Stimulated activated naive CD8-positive, alpha-beta T cell treated with anti-CD3 and anti-CD28 coated beads, Interleukin-15, amount 100 ng/mL, for 72 hours (primary cell): ENCODE data around the gene ELOVL5.
A peak's percentile ranks its signal among the peaks of the same experiment; 100 is the strongest.
"Not testable (repeated sequence)": the region's sequence is repeated elsewhere in the genome, so short reads cannot be mapped to it uniquely, and the experiment has no call there.

Experiments used
- ATAC-seq: fragments of 150-1000 bp; cut with Tn5 transposase; 2 replicates; pipeline ENCODE4 v1.10.0; 2021; ENCODE audit warnings: mild to moderate bottlenecking, moderate library complexity
- DNase-seq, 2 donors: peaks; one replicate each; pipeline ENCODE4 v3.0.0; 2021 to 2022
- H3K27ac Mint-ChIP-seq, 2 donors: one replicate each; pipeline ENCODE4 v1.8.0; 2022; ENCODE audit warnings: mild to moderate bottlenecking in 2 of 2, mixed read lengths in 2 of 2, moderate library complexity in 2 of 2
- H3K27me3 Mint-ChIP-seq: one replicate; pipeline ENCODE4 v1.8.0; 2022; ENCODE audit warnings: mixed read lengths
- H3K4me1 Mint-ChIP-seq: one replicate; pipeline ENCODE4 v1.8.0; 2022; ENCODE audit warnings: mild to moderate bottlenecking, mixed read lengths
- H3K4me3 Mint-ChIP-seq, 2 donors: one replicate each; pipeline ENCODE4 v1.8.0; 2022; ENCODE audit warnings: mild to moderate bottlenecking in 2 of 2, mixed read lengths in 2 of 2, moderate library complexity in 1 of 2
- H3K9me3 Mint-ChIP-seq, 2 donors: one replicate each; pipeline ENCODE4 v1.8.0; 2022; ENCODE audit warnings: mixed read lengths in 2 of 2

Gene ELOVL5

DNA sequence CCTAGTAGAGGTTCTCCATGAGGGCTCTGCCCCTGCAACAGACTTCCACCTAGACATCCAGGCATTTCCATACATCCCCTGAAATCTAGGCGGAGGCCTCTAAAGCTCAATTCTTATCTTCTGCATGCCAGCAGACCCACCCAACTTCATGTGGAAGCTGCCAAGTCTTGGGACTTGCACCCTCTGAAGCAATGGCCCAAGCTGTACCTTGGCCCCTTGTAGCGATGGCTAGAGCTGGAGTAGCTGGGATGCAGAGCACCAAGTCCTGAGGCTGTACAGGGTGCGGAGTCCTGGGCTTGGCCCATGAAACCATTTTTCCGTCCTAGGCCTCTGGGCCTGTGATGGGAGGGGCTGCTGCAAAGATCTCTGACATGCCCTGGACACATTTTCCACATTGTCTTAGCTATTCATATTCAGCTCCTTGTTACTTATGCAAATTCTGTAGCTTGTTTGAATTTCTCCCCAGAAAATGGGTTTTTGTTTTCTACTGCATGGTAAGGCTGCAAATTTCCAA lies 17.4 kb upstream of the ELOVL5 start:
- Mint-ChIP-seq H3K9me3 (peaks cover 0 to 12% of the 10 kb centered on the region in 2 donors), H3K27ac (no peak overlapping the region), H3K27me3 (no peaks in the 10 kb centered on the region), H3K4me1 (peaks cover 20% of the 10 kb centered on the region), H3K4me3 (no peak overlapping the region)
- ATAC-seq (no peak), DNase-seq (no peak)

DNA sequence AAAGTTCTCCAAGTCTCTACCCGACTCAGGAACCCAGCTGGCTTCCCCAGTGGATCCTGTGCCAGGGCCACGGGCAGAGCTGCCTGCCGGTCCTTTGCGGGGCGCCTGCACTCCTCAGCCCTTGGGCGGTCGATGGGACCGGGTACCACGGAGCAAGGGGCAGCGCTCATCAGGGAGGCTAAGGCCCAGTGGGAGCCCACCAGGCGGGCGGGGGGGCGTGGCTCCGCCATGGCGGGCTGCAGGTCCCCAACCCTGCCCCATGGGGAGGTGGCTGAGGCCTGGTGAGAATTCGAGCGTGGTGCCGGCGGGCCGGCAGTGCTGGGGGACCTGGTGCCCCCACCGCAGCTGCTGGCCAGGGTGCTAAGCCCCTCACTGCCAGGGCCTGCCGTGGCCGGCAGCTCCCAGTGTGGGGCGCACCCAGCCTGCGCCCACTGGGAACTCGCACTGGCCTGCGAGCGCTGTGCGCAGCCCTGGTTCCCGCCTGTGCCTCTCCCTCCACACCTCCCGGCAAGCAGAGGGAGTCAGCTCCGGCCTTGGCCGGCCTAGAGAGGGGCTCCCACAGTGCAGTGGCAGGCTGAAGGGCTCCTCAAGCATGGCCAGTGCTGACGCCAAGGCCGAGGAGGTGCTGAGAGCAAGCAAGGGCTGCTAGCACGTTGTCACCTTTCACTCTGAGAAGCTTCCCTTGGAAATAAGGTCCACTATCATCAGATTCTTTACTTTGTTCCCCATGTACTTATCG lies 14.8 kb upstream of the ELOVL5 start:
- peaks cover 43% of the 10 kb centered on the region for H3K4me1 Mint-ChIP-seq
- DNase-seq: no peak
- H3K9me3 Mint-ChIP-seq: peaks cover 0 to 12% of the 10 kb centered on the region in 2 donors
- no peaks in the 10 kb centered on the region for H3K27me3 Mint-ChIP-seq
- no peak for ATAC-seq
- no peak overlapping the region for H3K27ac Mint-ChIP-seq
- H3K4me3 Mint-ChIP-seq: no peak overlapping the region

GRCh38 chr6:53361549-53362031 lies 12.8 kb upstream of the ELOVL5 start:
- Mint-ChIP-seq H3K27ac (peak overlapping the region in 1 of 2 donors; percentile 81), H3K4me3 (peak overlapping the region; percentile 53 to 63), H3K27me3 (no peaks in the 10 kb centered on the region), H3K4me1 (peaks cover 46% of the 10 kb centered on the region), H3K9me3 (peaks cover 0 to 1% of the 10 kb centered on the region in 2 donors)
- peak; percentile 71 for ATAC-seq
- peak; percentile 50 to 76 for DNase-seq

DNA sequence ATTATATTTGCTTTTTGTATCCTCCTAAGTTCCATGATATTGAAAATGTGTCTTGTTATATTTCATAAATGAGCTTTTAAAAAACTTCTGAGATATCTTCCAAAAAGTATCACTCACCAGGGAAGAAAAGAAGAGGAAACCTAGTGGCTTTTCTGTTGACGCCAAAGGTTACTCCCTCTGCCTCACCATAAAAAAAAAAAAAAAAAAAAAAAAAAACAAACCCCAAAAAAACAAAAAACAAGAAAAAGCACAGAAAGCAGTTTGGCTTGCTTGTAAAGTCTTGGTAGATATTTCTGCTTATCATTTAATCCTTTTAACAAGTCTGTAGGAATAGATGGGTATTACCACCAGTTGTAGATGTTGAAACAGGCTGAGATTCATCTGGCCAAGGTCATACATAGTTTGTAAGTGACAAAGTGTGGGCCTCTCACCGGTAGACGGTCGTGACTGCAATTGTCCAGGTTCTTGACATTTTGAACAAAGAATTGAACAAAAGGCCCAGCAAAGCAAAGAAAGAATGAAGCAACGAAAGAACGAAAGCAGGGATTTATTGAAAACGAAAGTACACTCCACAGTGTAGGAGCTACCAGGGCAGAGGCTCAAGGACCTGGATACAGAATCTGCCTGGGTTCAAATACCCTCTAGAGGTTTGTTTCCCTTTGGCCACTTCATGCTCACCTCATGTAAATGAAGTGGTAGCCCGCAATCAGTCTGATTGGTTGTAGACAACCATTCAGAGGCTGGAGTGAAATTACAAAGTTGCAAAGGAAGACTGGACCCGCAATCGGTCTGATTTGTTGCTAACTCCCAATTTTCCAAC lies 11.6 kb upstream of the ELOVL5 start:
- ATAC-seq: no peak
- Mint-ChIP-seq H3K9me3 (no peaks in the 10 kb centered on the region), H3K27me3 (no peaks in the 10 kb centered on the region), H3K4me3 (peak overlapping the region; percentile 88 to 99), H3K4me1 (peaks cover 45% of the 10 kb centered on the region), H3K27ac (peak overlapping the region; percentile 97 to 98)
- no peak for DNase-seq

DNA sequence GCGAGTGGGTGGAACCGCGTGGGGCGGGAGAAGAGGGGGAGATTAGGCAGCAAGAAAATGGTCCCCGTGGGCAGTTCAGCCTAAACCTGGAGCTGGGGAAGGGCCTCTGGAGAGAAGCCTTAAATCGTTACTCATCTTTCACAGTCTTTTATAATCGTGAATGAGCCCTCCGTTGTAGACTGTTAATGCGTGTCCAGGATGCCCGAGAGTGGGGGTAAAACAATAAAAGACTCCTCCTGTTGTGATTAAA lies 11.0 kb upstream of the ELOVL5 start:
- DNase-seq (no peak), ATAC-seq (no peak)
- H3K4me3 Mint-ChIP-seq: peak overlapping the region; percentile 88 to 99
- no peaks in the 10 kb centered on the region for H3K9me3 Mint-ChIP-seq
- H3K4me1 Mint-ChIP-seq: peaks cover 45% of the 10 kb centered on the region
- peak overlapping the region; percentile 97 to 98 for H3K27ac Mint-ChIP-seq
- H3K27me3 Mint-ChIP-seq: no peaks in the 10 kb centered on the region

GRCh38 chr6:53359095-53359842 lies 10.5 kb upstream of the ELOVL5 start:
- peak; percentile 89 to 91 for DNase-seq
- H3K27ac Mint-ChIP-seq: peak overlapping the region; percentile 97 to 98
- H3K27me3 Mint-ChIP-seq: no peaks in the 10 kb centered on the region
- ATAC-seq: peak; percentile 92
- no peaks in the 10 kb centered on the region for H3K9me3 Mint-ChIP-seq
- H3K4me1 Mint-ChIP-seq: peaks cover 45% of the 10 kb centered on the region
- H3K4me3 Mint-ChIP-seq: peak overlapping the region; percentile 88 to 99

GRCh38 chr6:53358440-53359094 lies 9.8 kb upstream of the ELOVL5 start:
- Mint-ChIP-seq H3K4me1 (peaks cover 45% of the 10 kb centered on the region), H3K9me3 (no peaks in the 10 kb centered on the region), H3K27me3 (no peaks in the 10 kb centered on the region), H3K4me3 (peak overlapping the region; percentile 88 to 99), H3K27ac (peak overlapping the region; percentile 89 to 95)
- no peak for ATAC-seq
- DNase-seq: no peak

DNA sequence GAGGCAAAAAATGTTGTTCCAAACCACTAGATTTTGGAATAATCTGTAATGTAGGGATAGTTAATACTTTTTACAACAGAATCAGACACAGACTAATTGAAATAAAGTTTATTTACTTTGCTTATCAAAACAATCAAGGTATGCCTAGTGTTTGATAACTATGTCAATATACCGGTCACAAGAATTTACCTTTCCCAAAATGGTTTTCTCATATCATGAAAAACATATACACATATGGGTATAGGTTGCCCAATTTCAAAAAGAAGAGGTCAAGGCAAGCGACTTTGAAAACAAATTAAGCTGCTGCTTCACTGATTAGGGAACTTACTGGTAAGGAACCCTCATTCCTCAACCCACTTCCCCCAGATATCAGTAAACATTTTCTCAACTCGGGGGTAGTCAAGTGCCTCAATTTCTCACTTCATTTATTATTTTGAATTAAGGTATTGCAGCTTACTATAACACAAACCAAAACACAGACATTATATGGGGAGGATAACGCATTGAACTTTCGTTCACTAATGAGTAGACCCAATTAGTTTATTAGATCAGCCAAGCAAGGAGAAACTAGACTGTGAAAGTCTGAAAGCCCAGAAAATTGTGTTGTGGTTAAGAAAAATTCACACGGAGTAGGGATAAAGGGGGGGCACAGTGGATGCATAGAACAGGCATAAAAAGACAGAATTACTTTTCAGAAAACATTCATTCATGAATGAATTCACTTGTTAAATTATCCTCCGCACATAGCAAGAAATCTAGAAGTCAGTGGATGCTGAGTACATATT lies 9.0 kb upstream of the ELOVL5 start:
- H3K4me1 Mint-ChIP-seq: peaks cover 45% of the 10 kb centered on the region
- DNase-seq: no peak
- no peak for ATAC-seq
- H3K4me3 Mint-ChIP-seq: peak overlapping the region; percentile 34 to 99
- H3K27me3 Mint-ChIP-seq: no peaks in the 10 kb centered on the region
- no peaks in the 10 kb centered on the region for H3K9me3 Mint-ChIP-seq
- no peak overlapping the region for H3K27ac Mint-ChIP-seq

- DNase-seq (no peak), ATAC-seq (no peak)
- Mint-ChIP-seq H3K4me1 (peaks cover 15% of the 10 kb centered on the region), H3K9me3 (no peaks in the 10 kb centered on the region), H3K27me3 (no peaks in the 10 kb centered on the region), H3K4me3 (no peak overlapping the region), H3K27ac (no peak overlapping the region)
Measured at GRCh38 chr6:53353624-53354023, 4.9 kb upstream of the ELOVL5 start.

- peaks cover 6% of the 10 kb centered on the region for H3K4me1 Mint-ChIP-seq
- DNase-seq (no peak), ATAC-seq (no peak)
- H3K9me3 Mint-ChIP-seq: no peaks in the 10 kb centered on the region
- H3K27me3 Mint-ChIP-seq: no peaks in the 10 kb centered on the region
- H3K27ac Mint-ChIP-seq: no peak overlapping the region
- no peak overlapping the region for H3K4me3 Mint-ChIP-seq
Measured at GRCh38 chr6:53352360-53352759, 3.6 kb upstream of the ELOVL5 start.

DNA sequence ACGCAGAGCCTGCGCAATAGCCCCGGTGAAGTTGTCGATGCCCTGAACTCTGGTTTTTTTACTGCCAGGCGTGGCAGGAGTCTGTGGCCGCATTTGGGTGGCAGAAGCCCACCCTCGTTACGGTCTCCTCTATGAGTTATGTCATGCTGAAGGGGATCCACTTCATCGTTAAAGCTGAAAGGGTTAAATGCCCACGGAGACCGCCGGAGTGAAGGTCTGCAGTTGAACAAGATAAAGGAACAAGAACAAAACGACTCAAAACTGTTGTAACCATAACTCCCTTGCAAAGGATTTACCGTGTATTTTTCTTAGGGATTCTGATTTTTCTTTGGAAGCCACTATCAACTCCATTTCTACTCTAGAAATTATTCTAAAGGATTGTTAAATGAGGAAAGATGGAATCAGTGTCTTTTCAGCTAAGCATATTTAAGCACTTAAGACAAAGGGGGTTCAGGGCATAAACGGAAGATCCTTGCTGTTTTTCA lies 501 bp upstream of the ELOVL5 start:
- Mint-ChIP-seq H3K4me1 (peaks cover 37% of the 10 kb centered on the region), H3K9me3 (no peaks in the 10 kb centered on the region), H3K27ac (peak overlapping the region; percentile 93 to 94), H3K27me3 (no peaks in the 10 kb centered on the region), H3K4me3 (peak overlapping the region; percentile 88 to 90)
- ATAC-seq (no peak), DNase-seq (no peak)

GRCh38 chr6:53347921-53348370 lies 804 bp downstream of the ELOVL5 start:
- DNase-seq (peak in 1 of 2 donors; percentile 45), ATAC-seq (peak; percentile 43)
- Mint-ChIP-seq H3K27ac (peak overlapping the region; percentile 87 to 91), H3K4me3 (peak overlapping the region; percentile 88 to 90), H3K4me1 (peaks cover 50% of the 10 kb centered on the region), H3K27me3 (no peaks in the 10 kb centered on the region), H3K9me3 (no peaks in the 10 kb centered on the region)

DNA sequence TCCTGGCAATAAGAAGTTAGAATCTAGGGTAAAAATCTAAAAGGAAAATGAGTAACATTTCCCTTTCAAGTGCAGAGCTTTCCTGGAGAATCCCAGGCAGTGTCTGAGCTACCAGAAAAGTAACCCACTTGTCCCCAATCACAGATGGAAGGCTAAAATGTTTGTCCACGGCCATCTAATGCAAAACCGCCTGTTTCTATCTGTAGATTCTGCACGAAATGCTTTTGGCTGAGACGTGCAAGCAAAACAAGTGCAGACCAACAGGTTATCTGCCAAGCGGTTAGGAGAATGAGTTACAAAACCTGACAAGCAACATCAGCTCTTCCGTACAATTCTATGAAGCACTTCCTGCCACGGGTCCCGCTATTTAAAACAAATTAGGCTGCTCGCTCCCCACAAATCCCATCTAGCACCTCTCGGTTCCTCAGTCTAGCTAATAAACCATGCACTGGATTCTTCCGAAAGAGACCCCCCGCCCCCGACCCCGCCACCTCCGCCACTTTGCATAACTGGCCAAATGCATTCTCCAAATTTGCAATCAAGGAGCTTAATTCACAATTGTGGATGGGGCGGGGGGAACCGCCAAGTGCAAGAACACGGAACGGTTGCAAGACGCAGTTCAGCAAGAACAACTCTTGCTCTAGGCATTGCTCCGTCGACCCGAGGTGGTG lies 1.4 kb downstream of the ELOVL5 start:
- peak; percentile 27 to 41 for DNase-seq
- Mint-ChIP-seq H3K4me1 (peaks cover 56% of the 10 kb centered on the region), H3K9me3 (no peaks in the 10 kb centered on the region), H3K4me3 (peak overlapping the region; percentile 88 to 90), H3K27me3 (no peaks in the 10 kb centered on the region), H3K27ac (peak overlapping the region; percentile 87 to 91)
- peak; percentile 14 for ATAC-seq

GRCh38 chr6:53346049-53346448 lies 2.7 kb downstream of the ELOVL5 start:
- not testable (repeated sequence) for DNase-seq, H3K27me3 Mint-ChIP-seq, H3K9me3 Mint-ChIP-seq, ATAC-seq
- Mint-ChIP-seq H3K27ac (peak overlapping the region in 1 of 2 donors; percentile 62), H3K4me1 (peaks cover 69% of the 10 kb centered on the region), H3K4me3 (peak overlapping the region; percentile 88 to 90)
